GDM1 (cell line): ENCODE data around the gene TRMT11.
"Not testable (repeated sequence)": the region's sequence is repeated elsewhere in the genome, so short reads cannot be mapped to it uniquely, and the experiment has no call there.

Experiments used
- DNase-seq: peaks from one replicate; lab custom pipeline; 2025; lab: John Stamatoyannopoulos, UW

The TRMT11 gene

DNA sequence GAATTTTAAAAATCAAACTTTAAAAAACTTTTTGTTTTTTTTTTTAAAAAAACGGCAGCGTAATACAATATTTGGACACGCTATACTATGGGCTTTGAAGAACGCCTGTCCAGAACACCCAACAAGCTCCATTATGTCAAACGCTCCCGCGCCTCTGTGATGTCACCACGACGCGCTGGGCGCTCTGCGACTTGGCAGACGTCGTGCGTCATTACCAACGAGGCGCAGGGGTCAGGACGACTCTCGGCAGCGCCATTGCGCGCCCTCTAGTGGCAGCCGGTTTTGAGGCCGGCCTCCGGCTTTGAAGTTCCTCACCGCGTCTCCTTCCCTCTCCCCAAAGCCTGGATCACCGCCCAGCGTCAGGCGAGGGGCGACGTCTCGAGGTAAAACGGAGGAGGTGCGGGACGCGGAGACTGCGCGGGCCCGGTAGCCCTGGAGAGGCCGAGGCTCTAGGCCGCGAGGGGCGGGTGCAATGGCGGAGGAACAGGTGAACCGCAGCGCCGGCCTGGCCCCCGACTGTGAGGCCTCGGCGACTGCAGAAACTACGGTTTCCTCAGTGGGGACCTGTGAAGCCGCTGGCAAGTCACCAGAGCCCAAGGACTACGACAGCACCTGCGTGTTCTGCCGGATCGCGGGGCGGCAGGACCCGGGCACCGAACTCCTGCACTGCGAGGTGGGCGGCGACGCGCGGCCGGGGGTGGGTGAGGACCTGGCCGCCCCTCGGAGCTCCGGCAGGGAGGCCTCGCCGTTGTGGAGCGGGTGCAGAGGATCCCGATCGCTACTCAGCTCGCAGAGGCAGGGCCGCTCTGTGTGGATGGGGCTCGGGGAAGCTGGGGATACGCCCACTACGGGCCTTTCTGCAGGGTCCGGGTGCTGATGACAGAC is 29.6 kb upstream of the TRMT11 start, which contains the start of gene HINT3:
HINT3 (plus strand) TSS at position 265 of the 885 bp plus-strand sequence; CDS start at position 473, 208 bp downstream.
- DNase-seq: peak; percentile 97

DNA sequence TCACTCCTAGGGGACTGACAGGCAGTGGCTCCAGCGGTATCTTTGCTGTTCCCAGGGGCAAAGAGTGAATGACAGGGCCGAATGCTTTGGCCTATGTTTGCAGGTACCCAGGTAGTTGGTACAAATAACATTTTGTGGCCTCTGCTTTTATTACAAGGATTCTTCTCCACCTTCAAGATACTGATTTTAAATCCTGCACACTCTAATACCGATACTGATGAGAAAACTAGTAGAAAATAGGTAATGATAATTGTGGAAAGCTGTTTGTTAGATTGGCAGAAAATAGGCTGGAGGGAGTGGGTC is 29.0 kb upstream of the TRMT11 start:
- no peak for DNase-seq

DNA sequence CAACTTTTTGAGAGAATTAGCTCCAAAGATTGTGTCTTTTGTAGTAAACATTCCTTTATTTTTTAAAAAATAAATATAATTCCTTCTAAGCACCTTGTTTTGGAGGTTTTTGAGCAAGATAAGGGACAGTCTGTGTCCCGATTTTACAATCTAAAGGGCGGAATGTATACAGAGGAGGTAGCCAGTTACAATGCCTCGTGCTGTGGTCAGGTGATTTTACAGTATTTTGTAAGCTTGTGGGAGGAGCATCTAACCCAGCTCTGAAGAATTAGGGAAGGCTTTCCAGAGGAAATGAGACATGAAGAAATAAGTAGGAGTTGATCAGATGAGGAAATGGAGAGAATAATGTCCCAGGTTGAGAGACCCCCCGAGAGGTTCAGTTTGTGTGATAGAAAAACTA is 28.5 kb upstream of the TRMT11 start:
- no peak for DNase-seq

DNA sequence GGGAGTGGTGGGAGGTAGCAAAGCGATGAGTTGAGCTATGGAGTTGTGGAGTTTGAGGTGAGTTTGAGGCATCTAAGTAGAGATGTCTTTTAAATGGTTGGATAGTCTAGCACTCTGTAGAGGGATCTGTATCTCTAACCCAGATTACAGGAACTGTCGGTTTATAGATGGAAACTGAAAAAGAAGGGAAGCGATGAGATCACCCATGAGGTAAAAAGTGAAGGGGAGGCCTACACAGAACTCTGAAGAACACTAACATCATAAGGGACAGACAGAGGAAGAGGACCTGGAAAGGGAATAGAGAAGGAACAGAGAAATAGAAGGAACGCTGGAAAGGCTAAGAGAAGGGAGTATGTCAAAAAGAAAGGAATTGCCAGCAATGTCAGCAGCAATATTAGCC is 27.3 kb upstream of the TRMT11 start:
- no peak for DNase-seq

DNA sequence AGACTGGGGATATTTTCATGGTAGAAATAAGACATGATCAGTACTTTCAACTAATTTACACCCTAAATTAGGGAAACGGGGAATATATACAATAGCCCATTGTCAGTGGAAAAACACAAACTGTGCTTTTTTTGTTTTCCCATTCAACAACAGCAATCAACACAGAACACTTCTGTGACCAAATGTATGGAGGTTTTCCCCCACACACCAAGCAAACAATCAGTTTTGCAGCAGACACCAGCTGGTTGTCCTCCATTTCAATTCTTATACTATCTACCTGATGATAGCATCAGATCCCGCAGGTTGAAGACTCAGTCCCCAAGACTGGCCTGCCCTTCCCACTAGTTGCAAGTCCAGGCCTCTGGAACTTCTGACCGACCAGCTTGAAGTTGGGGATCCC is 25.2 kb upstream of the TRMT11 start:
- DNase-seq: no peak

DNA sequence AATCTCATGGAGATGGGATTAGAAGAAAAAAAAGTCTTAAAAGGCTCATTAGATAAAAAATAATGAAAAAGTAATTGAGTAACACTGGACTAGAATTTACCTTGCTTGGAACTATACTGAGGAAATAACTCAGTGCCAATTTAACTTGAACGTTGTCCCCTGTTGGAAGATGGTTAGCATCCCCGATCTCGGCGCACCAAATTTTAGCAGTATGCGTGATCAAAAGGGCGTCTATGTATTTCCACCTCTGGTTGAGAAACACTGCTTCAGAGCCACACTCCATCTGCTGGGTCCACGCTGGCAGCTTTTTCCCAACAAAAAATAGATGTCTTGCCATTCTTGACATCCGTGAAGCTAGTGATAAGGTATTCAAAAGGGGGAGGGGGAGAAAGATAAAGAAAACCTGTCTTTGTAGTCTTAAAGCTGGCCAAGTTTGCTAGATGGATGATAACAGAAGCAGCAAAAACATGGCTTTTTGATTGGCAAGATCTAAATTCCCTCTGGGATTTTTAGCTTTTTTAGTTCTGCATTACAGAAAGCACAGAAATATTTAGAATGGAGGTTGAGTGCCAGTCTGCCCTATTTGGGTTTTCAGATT is 23.3 kb upstream of the TRMT11 start:
- DNase-seq: no peak

DNA sequence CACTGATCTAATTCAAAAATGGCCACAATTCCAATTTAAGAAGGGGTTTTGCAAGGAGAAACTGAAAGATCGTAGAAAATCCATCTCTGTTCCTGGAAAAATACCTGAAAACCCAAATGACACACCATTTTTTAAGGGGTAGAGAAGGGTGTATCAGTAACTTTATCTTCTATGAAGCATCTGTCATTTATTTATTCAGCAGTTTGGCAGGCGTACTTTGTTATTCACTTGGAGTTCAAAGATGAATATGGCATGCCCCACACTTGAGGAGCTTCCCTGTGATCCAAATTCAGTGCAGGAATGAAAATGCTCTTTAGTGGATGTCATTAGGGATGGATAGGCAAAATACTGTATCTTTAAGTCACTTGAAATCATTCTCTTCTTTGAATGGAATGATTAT is 22.5 kb upstream of the TRMT11 start:
- DNase-seq: no peak

DNA sequence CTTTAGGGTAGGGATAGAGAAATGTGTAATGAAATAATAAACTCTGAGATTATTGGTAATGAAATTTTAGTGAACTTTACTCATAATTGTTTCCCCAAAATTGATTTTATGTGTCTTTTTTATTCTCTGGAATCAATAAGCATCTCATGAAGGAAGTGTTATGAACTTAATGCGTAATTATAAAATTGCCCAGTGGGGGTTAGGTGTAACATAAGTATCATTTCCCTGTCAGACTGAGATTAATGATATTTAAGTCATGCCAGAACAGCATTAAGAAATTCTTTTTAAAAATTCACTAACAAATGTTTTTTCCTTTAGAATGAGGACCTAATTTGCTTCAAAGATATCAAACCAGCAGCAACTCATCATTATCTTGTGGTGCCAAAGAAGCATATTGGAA is 19.8 kb upstream of the TRMT11 start:
- no peak for DNase-seq

DNA sequence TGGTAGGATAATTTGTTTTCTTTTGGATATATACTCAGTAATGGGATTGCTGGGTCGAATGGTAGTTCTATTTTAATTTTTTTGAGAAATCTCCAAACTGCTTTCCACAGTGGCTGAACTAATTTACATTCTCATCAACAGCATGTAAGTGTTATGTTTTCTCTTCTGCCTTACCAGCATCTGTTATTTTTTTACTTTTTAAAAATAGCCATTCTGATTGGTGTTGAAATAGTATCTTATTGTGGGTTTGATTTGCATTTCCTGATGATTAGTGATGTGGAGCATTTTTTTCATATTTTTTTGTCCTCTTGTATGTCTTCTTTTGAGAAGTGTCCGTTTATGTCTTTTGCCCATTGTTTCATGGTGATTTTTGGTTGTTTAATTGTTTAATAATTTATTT is 17.8 kb upstream of the TRMT11 start:
- DNase-seq: no peak

DNA sequence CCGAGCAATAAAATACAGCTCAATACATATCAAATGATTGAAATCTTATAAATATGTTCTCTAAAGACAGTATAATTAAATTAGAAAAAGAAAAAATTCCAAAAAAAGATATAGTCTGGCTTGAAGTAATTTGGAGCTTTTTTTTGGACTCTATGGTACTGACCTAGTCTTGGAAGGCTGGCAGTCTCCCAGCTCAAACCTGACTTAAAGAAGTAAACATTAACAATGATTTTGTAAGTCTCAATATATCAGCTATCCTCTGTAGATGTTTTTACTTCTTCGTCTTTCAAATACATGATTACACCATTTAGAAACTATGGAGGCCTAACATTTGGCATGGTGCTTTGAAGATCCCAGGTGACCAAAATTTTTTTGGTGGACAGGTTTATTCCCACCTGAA is 15.6 kb upstream of the TRMT11 start:
- no peak for DNase-seq

DNA sequence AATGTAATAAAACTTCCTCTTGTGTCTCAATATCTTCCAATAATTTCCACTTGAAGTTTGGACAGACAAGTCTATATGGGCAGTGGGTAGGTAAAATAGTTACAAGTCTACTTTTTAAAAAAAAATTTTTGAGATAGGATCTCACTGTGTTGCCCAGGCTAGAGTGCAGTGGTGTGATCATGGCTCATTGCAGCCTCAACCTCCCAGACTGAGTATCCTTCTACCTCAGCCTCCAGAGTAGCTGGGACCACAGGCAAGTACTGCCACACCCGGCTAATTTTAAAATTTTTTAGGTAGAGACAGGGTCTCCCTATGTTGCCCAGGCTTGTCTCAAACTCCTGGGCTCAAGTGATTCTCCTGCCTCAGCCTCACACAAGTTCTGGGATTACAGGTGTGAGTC is 13.9 kb upstream of the TRMT11 start:
- DNase-seq: not testable (repeated sequence)

DNA sequence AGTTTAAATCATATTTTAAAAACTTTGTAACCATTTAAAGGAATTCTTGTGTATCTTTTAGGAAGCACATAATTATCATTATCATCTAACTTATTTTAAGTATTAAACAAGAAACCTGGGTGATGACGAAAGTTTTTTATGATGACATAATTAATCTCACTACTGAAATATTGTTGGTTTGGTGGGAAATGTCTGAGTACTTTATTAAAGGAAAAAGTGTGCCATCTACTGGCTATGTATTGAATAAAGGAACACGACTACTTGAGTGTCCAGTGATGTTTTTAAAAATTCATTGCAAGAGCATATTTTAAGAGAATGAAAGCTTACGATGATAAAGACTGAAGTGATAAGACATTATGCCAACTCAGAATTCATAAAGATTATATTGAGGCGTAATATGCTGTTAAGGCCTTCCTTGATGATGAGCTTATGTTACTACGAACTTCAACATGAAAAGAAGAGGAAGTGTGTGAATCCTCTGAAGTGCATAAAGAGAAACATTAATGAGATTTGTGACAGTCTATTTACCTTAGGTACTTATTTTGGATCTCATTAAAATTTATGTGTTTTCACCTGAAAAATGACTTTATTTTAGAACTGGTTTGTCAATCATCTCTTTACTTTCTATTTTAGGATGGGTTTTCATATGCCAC is 12.0 kb upstream of the TRMT11 start:
- DNase-seq: peak; percentile 4

DNA sequence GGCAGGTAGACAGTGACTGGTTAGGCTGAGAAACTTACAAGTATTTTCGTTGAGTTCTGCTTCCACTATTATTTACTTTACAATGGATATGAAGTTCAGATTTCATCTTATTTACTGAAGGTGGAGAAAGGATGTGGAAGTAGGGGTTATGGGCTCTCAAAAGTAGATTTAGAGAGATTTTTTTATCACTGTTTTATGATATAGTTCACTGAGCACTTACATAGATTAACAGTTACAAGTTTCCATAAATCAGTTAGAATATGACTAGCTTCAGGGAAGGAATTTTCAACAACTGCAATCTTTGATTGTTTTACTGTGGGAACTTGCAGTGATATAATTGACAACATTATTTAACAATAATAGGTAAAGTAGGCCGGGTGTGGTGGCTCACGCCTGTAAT is 7.2 kb upstream of the TRMT11 start:
- no peak for DNase-seq

DNA sequence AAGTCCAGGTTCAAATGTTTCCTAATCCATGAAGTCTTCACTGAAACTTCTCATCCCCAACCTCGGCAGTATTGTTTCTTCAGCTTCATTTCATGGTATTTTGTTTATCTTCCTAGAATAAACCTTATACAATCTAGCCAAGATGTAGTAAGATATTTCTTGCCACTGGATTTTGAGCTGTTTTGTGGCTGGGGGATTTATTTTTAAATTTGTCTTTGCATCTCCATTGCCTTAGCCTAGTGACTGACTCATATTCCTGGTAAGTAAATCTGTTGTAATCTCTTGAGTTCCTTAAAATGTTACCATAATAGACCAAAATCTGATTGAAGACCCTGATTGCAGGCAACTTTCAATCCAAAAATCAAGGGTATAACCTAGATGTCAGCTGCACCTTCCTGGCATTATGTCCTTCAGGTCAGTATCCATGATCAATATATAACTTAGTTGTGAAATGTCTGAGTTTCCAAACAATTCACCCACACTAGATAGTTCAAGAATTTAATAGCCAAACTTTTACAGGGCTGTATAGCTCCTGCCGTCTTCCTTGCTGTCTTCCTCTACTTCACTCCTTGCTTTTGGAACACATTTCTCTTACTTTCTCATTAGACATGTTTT is 4.7 kb upstream of the TRMT11 start:
- no peak for DNase-seq

DNA sequence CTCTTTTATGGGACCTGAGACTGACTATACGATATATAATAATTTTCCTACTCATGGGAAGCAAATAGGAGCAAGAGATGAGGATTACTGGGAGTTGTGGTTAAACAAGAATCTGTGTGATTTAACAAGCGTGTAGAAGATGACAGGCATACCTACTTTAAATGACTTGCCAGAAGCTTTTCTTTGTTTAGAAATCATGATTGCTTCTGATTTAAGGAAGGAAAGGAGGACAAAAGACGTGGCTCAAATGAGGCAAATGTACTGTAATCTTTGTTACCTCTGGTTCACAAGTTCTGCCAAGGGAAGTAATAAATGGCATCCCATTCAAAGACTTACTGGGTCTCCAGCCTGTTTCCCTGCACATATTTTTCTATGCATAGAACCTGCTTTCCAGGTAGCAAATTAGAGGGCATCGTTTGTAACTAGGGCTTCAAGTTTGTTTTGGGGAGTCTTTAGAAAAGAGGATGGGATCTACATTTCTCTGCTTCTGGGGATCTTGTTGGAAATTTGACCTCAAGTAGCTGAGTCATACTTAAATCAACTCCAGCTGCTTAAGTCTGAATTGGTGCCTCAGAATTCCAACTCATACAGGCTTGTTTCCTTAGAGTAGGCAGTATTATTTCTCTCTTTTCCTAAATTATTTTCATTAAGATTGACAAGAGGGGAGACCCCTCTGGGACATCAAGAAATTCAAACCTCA is 2.9 kb upstream of the TRMT11 start:
- no peak for DNase-seq

DNA sequence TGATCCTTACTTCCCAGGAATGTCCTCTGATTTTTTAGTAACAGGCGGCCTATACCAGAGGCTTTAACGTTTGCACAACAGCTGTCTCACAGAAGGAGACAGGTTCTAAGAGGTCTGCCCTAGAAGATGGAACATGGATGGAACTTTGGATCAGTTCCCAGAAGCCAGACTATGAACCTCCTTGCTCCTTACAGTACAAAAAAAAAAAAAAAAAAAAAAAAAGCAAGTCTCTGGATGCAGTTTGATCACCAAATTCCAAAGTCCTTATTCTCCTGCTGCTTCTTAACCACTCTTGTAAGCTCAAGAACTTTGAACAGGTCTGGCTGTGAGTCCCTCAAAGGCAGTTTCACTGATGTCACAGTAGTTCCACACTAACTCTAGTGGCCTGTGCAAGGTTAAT is 2.0 kb upstream of the TRMT11 start:
- DNase-seq: no peak

DNA sequence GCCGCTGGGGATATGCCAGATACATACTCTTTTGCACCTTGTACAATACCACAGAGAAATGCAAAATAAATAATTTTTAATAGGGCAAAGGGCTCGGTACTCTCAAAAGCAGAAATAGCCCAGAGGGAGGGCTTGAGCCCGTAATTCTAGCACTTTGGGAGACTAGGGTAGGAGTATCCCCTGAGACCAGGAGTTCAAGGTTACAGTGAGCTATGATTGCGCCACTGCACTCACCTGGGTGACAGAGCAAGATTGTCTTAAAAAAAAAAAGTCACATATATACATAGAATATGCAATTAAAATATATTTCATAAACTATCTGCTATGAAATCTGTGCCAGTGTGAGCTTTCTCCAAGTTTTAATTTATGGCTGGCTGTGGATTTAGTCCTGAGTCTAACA is 818 bp upstream of the TRMT11 start:
- DNase-seq: no peak

DNA sequence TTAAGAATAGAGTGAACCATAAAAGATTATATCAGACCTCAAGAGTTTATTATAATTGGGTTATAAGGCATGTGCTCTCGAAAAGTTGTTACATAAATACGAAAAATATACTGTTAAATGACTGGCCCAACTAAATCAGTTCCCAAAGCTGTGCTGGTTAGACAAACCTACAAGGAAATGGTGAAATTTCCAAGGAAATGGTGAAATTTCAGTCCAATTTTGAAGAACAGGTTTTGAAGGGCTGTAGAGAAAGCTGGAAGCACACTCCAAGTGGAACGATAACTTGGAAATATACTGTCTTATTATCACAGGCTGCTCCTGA is 400 bp upstream of the TRMT11 start:
- no peak for DNase-seq

DNA sequence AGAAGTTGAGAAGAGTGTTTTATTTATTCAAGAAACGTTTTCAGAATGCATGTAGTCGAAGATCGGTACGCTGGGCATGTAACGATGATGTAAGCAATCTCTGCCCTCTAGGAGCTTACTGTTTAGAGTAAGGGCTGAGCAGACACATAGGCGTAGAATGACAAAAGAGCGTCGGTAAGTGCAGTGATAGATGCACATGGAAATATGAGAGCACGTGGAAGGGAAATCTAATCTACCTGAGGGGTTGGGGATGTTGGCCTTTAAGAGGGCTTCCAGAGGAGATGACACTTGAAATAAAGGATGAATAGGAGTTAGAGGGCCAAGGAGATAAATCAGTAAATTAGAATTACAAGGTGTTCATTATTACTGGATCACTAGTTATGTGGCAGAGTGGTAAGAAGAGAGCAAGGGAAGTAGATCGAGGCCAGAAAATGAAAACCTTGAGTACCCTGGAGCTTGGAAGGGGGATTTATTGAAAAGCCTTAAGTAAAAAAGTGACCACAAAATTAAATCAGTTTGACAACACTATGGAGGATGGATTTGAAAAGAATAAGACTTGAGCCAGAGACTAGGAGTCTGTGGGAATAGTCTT is 782 bp downstream of the TRMT11 start:
- DNase-seq: no peak

DNA sequence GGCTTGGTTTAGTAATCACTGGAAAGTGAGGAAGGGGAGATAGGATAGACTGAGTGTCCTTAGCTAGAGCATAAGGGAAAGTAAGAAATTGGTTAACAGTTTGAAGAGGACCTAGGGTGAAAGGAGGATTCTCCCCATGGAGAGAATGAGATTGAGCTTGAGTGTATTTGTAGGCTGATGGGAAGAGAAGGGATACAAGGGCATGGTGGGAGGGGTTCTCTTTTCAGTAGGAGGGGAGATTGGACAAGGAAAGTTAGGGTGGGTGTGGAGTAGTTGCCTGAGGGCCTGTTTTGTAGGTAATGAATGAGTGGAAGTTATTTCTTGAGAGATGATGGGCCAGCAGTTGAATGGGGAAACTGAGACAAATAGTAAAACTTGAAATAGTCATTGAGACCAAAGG is 1.9 kb downstream of the TRMT11 start:
- DNase-seq: no peak

DNA sequence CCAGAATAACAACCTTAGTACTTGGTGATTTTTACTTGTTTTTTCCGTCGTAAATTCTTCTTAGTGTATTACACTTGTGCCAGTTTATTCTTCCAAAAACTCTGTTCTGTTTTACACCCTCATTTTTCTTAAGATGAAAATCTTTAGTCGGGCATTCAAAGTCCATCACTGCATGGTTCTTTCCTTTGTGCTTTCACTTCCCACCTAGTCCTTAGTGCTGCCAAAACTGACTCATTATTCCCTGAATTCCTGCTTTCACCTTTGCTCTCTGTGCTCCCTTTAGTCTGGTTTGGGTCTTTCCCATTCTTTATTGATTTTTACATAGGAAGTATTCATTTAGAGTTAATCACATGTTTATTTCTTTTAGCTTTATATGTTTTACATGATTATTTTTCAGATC is 3.3 kb downstream of the TRMT11 start:
- DNase-seq: no peak

DNA sequence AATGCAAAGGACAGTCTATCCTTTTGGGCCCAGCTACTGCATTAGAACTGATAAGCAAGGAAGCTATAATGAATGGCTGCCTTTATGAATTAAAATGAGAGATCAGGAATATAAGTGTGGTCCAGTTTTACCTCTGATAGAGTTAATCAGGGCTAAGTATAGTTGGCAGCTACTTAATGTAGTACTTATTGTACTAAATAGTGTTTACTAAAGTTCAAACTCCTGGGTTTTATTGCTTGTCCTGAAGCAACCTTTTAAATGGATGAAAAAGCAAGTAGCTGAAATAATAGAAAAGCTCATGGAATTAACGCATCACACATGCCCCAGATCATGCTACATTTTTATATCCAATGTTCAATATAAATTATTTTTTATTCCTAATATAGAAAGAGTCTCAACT is 5.3 kb downstream of the TRMT11 start:
- no peak for DNase-seq
